Measurements from ENCODE around the gene ABLIM1.

GRCh38 chr10:114482480-114483304, 175.4 kb downstream of the ABLIM1 start:
- TF ChIP-seq POLR2A (IDR thresholded peaks at IDR 0.05; ENCODE audit: low read length) (no peak), GATA1 (IDR thresholded peaks at IDR 0.05; ENCODE audit: low read depth, low read length) (no peak)

All from erythroblast (primary cell).